ENCODE measurements around the gene PIK3AP1. TPM values are rescaled to one million over a fixed set of nuclear protein-coding genes. Genes with fewer than 3 reads are reported as not detected.
A peak's percentile ranks its signal among the peaks of the same experiment; 100 is the strongest.

Gene PIK3AP1
- total RNA-seq, 6 experiments from 2014 or later = 36.2 to 197 (median 141) TPM

DNA sequence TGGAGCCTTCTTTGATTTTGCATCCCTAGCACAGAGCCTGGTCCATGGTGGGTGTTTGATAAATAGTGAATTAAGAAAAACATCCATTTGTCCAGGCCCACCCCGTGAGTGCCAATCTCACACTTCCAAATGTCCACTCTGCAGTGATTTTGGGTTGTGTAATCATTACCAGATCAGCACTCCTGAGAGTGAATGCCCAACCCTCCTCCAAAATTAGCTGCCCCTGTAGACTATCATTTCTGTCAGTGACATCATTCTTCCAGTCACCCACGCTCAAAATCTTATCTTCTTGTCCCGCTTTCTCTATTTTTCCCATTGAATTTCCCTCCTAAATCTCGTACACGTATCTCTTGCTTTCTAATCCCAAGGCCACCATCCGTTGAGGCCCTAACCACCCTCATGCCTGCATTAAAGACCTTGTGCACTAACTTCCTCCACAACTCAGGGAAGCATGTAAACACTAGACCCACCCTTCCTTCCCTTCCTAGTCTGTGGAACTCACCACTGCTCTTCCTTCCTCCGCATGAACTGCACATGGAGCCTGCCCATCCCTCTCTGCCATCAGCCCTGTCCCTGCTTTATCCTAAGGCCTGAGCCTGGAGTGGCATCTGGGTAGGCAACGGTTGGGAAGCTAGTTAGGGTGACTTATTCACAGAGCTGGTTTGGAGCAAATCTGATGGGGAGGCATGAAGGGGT is 32.8 kb downstream of the PIK3AP1 start:
- H3K27ac ChIP-seq = no peak overlapping the region
- no peaks in the 10 kb centered on the region for H3K36me3 ChIP-seq
- no peak for TF ChIP-seq POLR2A (IDR thresholded peaks at IDR 0.05)
- TF ChIP-seq CTCF (IDR thresholded peaks at IDR 0.05) = no peak
- H3K9me3 ChIP-seq = no peaks in the 10 kb centered on the region
- WGBS (ENCODE audit: insufficient coverage, low coverage, low lambda C conversion rate, missing lambda C conversion rate) = 30% methylated on average over 8 of the region's 8 CpGs
- ATAC-seq (peak; percentile 55 to 64 (median 59)), DNase-seq (no peak)
- peaks cover 0 to 8% (median 0%) of the 10 kb centered on the region in 4 donors for H3K4me1 ChIP-seq
- intact Hi-C loops (cut with DNase I) = no loop called here
- H3K27me3 ChIP-seq = no peaks in the 10 kb centered on the region
- H3K4me3 ChIP-seq = no peak overlapping the region

DNA sequence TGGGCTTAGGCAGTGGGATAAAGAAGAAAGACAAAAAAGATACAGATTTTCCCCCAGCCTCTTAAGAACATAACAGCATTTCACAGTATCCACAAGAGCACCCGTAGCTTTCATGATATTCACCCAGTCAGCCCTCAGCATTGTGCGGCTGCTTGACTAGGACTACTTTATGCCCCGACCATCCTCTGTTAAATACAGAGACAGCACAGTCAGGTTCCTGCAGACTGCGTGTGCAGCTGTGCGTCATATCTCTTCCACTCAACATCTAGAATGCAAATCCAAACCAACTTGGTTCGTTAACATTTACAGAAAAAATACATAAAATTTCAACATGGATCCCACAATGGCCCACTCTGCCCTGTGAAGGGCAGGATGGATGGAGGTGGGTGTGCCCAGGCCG is 33.8 kb downstream of the PIK3AP1 start:
- Histone ChIP-seq H3K36me3 (no peaks in the 10 kb centered on the region), H3K9me3 (no peaks in the 10 kb centered on the region), H3K4me3 (no peak overlapping the region), H3K27ac (no peak overlapping the region), H3K27me3 (no peaks in the 10 kb centered on the region), H3K4me1 (peaks cover 0 to 8% (median 0%) of the 10 kb centered on the region in 4 donors)
- intact Hi-C loops (cut with DNase I) = no loop called here
- WGBS (ENCODE audit: insufficient coverage, low coverage, low lambda C conversion rate, missing lambda C conversion rate) = 93% methylated on average over 7 of the region's 7 CpGs
- DNase-seq (no peak), ATAC-seq (no peak)
- TF ChIP-seq CTCF (IDR thresholded peaks at IDR 0.05) = no peak
- no peak for TF ChIP-seq POLR2A (IDR thresholded peaks at IDR 0.05)

GRCh38 chr10:96685306-96685705 is 35.0 kb downstream of the PIK3AP1 start:
- intact Hi-C loops (cut with DNase I) = no loop called here
- Histone ChIP-seq H3K4me3 (no peak overlapping the region), H3K27me3 (no peaks in the 10 kb centered on the region), H3K36me3 (no peaks in the 10 kb centered on the region), H3K27ac (no peak overlapping the region), H3K4me1 (peaks cover 0 to 8% (median 0%) of the 10 kb centered on the region in 4 donors), H3K9me3 (no peaks in the 10 kb centered on the region)
- DNase-seq (no peak), ATAC-seq (peak in 2 of 4 donors; percentile 39 to 43)
- 45% methylated on average over 2 of the region's 3 CpGs for WGBS (ENCODE audit: insufficient coverage, low coverage, low lambda C conversion rate, missing lambda C conversion rate)
- TF ChIP-seq POLR2A (IDR thresholded peaks at IDR 0.05) (no peak), CTCF (IDR thresholded peaks at IDR 0.05) (no peak)

DNA sequence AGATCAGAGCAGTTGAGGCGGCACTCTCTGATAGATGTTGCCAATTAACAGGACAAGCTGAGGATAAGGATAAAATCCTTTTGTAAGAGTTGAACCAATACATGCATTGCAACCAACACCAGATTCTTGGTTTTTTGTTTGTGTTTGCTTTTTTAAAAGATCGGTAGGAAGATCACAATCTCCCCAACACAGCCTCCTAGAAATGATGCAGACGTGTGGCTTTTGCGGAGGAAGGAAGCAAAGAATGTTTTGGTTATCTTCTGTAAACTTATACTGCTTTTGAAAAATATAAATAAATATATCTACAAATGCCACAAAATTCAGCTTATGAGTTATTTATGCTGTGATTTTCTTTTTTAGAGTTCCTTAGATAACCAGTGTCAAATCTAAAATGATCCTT is 35.5 kb downstream of the PIK3AP1 start:
- no peak for TF ChIP-seq POLR2A (IDR thresholded peaks at IDR 0.05)
- TF ChIP-seq CTCF (IDR thresholded peaks at IDR 0.05) = no peak
- Histone ChIP-seq H3K9me3 (no peaks in the 10 kb centered on the region), H3K4me1 (peaks cover 0 to 8% (median 0%) of the 10 kb centered on the region in 4 donors), H3K36me3 (no peaks in the 10 kb centered on the region), H3K4me3 (no peak overlapping the region), H3K27me3 (no peaks in the 10 kb centered on the region), H3K27ac (no peak overlapping the region)
- ATAC-seq = no peak
- no peak for DNase-seq
- intact Hi-C loops (cut with DNase I) = no loop called here
- WGBS (ENCODE audit: insufficient coverage, low coverage, low lambda C conversion rate, missing lambda C conversion rate) = 62% methylated on average over 4 of the region's 4 CpGs

Measured in right lobe of liver (tissue), 6 donors.